Stimulated activated CD8-positive, alpha-beta memory T cell treated with anti-CD3 and anti-CD28 coated beads, Interleukin-7, amount 100 ng/mL, for 24 hours (primary cell): ENCODE measurements around the gene NLGN1.
"Not testable (repeated sequence)": the region's sequence is repeated elsewhere in the genome, so short reads cannot be mapped to it uniquely, and the experiment has no call there.

ENCODE experiments used
- DNase-seq: peaks from one replicate; pipeline ENCODE4 v3.0.0-alpha.2; 2020; ENCODE audit warnings: low read depth

NLGN1 gene

GRCh38 chr3:174220775-174221554, 823.4 kb downstream of the NLGN1 start:
- no peak for DNase-seq

- no peak for DNase-seq
Observed at GRCh38 chr3:174223042-174223441, 825.5 kb downstream of the NLGN1 start.

GRCh38 chr3:174223626-174224025, 826.1 kb downstream of the NLGN1 start:
- DNase-seq, result no peak

- no peak for DNase-seq
Observed at GRCh38 chr3:174229916-174230315, 832.4 kb downstream of the NLGN1 start.

GRCh38 chr3:174232028-174232657, 834.6 kb downstream of the NLGN1 start:
- not testable (repeated sequence) for DNase-seq

- no peak for DNase-seq
Observed at GRCh38 chr3:174232658-174233429, 835.3 kb downstream of the NLGN1 start.

GRCh38 chr3:174233511-174233910, 836.0 kb downstream of the NLGN1 start:
- no peak for DNase-seq

- DNase-seq, result no peak
Observed at GRCh38 chr3:174242311-174243041, 844.9 kb downstream of the NLGN1 start.

- no peak for DNase-seq
Observed at GRCh38 chr3:174243171-174243570, 845.6 kb downstream of the NLGN1 start.

- no peak for DNase-seq
Observed at GRCh38 chr3:174247687-174248152, 850.2 kb downstream of the NLGN1 start.

GRCh38 chr3:174251681-174252080, 854.1 kb downstream of the NLGN1 start:
- DNase-seq, result no peak

- DNase-seq, result no peak
Observed at GRCh38 chr3:174253196-174253823, 855.8 kb downstream of the NLGN1 start.

- no peak for DNase-seq
Observed at GRCh38 chr3:174253940-174254339, 856.4 kb downstream of the NLGN1 start.

GRCh38 chr3:174255454-174255853, 857.9 kb downstream of the NLGN1 start:
- no peak for DNase-seq

- DNase-seq, result no peak
Observed at GRCh38 chr3:174266476-174266875, 868.9 kb downstream of the NLGN1 start.

GRCh38 chr3:174268061-174268460, 870.5 kb downstream of the NLGN1 start:
- DNase-seq, result no peak

GRCh38 chr3:174268586-174268985, 871.0 kb downstream of the NLGN1 start:
- no peak for DNase-seq

- DNase-seq, result no peak
Observed at GRCh38 chr3:174270841-174271240, 873.3 kb downstream of the NLGN1 start.

GRCh38 chr3:174275336-174275735, 877.8 kb downstream of the NLGN1 start:
- no peak for DNase-seq

- DNase-seq, result no peak
Observed at GRCh38 chr3:174276826-174277225, 879.3 kb downstream of the NLGN1 start.

GRCh38 chr3:174278094-174278493, 880.5 kb downstream of the NLGN1 start:
- no peak for DNase-seq

GRCh38 chr3:174280186-174280585, 882.6 kb downstream of the NLGN1 start:
- no peak for DNase-seq
